COLO829 (cell line): ENCODE measurements around the gene VANGL1.

Source experiments
- DNase-seq: peaks from one replicate; pipeline ENCODE4 v3.0.0; 2012; ENCODE audit warnings: low spot score

The VANGL1 gene

DNA sequence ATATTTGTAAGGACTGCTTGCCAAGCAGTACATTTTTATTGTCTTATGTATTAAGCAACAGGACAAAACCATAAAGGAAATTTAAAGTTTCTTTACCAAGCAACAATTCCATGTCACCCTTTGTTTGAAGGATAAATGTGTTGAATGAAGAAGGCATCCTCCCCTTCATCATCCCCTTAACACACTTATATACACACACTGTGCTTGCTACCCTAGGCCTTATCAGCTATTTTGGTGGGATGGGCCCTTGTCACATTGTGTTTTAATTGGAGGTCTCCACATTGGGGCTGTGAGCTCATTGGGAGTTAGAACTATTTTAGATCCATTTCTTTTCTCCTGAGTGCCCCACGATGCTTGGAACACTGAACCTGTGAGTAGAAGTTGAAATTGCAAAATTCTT, 1.9 kb downstream of the VANGL1 start:
- DNase-seq, result no peak

DNA sequence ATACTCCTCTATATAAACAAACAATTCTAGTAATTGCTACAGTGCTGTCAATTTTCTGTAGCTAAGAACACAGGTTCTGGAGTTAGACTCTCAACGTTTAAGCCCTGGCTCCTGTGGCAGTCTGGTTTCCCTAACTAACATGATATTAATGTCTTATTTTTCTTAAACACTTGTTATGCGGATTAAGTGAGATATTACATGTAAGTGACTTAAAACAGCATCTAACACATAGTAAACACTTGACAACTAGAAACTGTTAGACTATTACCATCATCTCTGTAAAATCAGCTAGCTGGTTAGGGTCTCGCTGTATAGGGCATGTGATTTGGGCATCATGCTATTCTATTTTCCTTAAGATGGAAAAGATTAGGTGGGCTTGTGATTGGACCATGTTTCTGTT, 2.3 kb downstream of the VANGL1 start:
- no peak for DNase-seq

DNA sequence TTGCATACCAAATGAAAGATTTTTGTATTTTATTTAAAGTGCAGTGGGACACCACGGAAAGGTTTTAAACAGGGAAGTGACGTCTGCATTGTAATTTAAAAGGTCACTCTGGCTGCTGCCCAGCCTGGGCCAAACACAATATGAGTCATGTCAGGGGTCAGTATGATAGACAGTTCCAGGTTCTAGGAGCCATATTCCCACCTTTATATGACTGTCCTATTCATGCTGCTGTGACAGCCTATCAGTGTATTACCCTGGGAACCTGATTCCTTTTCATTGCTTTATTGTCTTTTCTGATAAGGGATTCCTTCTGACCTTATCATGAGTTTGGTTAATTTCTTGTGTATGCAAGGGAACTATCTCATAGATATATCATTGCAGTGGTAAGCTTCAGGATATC, 5.3 kb downstream of the VANGL1 start:
- DNase-seq, result no peak

DNA sequence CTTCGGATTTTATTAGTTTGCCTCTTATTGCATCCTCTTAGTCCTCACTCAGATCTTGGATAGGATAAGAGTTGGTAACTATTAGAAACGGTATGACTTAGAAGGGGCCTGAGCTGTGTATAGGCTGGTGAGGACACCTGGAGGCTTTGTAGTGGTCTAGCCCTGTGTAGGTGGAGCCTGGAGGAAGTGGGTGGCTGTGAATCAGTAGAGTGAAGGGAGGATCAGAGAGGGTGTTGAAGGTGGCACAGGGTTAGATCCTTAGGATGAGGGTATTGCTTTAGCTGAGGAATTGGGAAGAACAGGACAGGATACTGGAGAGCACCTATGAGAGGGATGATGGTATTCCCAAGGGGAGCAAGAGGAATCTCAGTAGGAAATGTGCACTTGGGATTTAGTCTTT, 5.7 kb downstream of the VANGL1 start:
- DNase-seq, result no peak

DNA sequence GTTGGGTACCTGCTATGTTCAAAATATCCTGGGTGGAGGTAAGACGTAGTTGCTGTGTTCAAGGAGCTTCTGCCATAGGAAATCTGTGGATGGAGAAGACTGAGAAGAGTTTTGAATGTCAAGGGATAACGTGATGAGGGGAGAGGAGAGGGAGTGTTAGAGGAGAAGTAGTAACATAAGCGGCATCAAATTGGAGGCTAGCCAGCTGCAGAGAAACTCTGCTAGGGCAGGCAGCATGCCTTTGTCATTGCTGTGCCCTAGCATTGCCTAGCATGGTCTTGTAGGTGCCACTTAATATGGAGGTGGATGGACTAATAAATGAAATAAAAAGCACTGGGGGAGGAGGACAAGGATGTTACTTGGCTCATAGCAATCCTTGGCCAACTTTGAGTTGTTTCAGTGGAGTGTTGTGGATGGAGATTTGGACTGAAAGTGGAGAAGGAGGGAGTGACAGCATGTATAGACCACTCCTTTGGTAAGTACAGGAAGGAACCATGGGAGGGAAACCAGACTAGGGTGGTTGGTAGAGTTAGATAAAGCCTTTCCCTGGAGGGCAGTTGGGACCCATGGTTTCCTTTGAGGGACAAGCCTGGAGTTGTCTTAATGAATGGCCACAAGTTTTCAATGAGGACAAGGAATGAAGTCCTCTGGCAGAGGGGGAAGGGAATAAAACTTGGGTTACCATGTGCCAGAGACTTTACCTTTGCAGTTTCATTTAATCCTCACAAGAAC, 6.3 kb downstream of the VANGL1 start:
- no peak for DNase-seq

DNA sequence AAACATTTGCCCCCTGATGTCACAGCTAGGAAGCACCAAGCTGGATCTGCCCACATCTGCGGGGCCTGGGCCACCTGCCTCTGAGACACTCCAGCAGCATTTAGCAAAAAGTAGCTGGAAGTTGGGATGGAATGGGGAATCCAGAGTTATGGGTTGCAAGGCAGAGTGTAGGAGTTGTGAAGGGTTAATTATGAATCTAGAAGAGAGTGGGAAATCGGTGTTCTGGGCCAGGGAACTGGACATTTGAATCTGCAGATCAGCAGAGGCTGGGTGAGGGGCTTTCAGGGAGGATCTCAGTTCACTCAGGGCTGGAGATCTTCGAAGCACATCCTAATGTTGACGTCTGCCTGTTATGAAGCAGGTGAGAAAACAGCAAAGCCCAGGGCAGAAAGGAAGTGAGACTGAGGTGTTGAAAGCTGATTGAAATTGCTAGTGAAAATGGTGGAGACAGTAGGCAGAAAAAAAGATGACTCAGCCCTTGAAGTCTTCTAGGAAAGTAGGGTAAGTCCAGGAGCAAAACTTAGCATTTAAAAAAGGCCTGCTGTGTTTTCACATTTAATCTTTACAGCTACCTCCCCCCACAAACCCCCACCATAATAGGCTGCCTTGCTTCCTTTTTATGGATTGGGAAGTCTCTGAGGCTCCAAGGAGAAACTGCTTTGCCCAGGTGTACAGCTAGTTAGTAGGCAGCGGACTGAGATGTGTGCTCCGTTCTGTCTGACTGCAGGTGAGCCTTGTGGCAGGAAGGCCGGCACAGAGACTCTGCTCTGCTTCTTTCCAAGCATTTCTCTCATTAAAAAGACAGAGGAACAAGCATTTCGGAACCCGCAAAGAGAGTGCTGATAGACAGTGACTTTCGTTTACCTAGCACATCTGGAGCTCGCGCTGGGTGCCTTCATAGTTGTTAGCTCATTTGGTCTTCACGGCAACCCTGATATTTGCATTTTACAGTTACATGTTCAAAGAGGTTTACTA, 7.2 kb downstream of the VANGL1 start:
- no peak for DNase-seq

DNA sequence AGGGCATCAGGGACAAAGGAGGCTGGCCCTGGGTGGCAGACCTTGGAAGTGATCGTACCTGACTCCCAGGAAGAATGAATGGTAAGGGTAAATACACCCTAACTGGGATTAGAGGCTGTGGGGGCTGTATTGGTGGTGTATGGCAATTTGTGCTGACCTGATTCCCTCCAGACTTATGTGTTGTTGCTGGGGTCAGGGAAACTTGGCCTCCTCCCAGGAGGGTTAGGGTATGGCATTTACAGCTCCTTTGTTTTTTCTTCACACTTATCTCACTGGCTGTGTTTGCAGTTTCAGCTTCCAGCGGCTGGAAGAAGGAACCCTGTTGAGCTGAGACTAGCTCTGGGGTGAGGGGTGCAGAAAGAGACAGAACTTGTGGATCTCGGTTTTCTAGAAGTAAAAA, 8.2 kb downstream of the VANGL1 start:
- no peak for DNase-seq

DNA sequence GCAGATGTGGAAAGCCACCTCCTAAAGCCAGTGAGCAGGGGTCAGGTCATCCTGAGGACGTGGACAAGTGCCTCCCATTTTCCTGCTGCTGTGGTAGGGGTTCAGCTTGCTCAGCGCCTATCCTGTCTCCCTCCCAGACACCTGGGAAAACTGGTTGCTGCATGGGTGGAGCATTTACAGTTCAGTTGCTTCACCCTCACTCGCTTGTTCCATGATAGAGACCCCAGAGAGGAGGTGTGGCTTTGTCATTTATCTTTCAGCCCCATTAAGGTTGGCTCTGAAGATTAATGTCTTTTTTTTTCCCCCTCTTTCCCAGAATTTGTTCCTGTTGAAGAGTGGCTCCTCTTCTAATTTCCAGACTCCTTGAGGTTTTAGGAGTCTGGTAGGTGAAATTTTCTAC, 9.2 kb downstream of the VANGL1 start:
- no peak for DNase-seq

DNA sequence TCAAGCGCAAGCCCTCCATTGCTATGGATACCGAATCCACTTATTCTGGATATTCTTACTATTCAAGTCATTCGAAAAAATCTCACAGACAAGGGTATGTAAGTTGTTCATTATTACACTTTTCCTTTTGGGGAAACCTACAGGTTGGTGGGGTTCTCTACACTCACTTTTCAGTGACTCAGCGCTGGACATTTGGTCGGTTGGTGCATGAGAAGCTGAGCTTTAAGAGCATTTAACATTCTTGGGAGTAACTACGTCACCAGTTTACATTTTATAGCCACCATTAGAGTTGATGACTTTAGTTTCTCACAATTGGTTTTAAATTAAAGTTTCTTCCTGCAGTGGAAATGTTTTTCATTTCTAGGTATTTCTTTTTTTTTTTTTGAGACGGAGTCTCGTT, 9.6 kb downstream of the VANGL1 start:
- DNase-seq, result no peak

DNA sequence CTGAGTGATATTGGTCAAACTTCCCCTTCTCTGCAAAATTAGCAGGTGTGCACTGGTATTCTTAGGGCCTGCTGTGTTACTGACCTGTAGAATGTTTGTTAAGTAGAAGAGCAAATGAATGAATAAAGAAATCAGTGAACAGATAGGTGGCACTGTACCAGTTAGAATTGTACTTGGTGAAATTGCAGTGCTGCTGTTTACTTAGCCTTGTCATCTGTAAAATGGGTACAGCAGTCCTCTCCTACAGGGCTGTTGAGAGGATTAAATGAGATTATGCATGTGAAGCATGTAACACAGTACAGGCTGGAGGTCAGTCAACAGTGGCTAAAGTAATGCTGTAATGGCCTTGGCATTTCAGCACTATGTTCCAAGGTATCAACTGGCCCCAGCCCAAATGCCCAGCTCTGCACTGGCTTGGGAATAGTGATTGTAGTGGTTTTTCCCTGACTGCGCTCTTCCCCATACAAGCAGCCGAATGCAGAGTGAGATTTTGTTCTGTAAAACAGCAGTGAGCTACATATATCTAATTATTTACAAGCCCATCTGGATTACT, 10.5 kb downstream of the VANGL1 start:
- no peak for DNase-seq

DNA sequence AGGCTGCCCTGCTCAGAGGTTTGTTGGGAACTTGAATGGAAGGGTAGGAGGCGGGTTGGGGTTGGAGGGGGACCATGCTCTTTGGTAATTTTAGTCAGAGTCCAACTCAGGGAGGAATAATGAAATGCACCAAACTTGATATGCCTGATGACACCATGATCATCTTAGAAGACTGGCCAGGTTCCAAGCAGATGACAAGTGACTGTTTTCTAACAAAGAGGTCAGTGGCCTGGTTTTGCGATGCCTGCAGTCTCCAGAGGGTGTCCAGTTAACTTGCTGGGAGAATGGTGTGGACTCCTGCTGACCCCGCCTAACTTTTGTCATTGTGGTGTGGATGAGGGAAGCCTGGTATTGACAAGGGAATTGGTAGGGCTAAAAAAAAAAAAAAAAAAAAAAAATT, 12.4 kb downstream of the VANGL1 start:
- DNase-seq, result no peak

DNA sequence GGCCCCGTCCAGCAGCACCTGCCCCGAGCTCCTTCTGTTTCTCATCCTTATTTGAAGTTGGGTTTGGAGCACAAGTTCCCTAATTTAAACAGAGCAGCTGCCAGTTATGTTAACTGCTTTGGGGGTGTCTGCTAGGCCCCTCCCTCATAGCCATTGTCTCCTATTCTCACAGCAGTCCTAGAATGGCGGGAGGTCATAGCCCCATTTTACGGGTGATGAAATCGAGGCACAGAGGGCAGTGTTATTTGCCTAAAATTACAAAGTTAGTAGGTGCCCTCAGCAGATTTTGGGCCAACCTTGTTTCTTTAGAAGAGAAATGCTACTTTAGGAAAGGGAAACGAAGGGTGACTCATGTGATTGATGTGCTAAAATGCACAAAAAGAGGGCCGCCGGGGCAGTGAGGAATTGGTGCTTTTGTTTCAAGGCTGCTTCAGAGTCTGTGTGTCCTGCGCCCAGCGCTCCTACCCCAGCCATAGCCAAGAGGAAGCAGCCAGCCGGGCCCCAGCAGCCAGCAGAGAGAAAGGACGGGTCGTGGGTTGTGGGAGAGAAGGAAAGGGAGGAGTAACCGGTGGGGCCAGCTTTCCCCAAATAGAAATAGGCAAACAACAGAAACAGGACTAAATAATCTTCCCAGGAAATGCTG, 13.0 kb downstream of the VANGL1 start:
- no peak for DNase-seq

DNA sequence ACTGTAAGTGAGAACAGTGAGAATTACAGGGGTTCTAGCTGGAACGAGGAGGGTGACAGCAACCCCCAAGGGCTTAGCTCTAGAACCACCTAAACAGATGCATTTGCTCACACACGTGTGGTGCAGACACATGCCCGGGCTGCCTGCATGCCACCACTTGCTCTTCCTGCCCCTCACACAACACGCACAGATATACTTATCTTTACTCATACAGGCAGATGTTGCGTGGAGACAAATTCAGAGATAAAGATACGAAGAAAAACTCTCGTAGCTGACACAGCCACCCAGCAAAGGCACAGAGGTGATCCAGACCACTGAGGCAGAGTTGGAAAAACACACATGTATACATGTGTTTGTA, 13.5 kb downstream of the VANGL1 start:
- no peak for DNase-seq

DNA sequence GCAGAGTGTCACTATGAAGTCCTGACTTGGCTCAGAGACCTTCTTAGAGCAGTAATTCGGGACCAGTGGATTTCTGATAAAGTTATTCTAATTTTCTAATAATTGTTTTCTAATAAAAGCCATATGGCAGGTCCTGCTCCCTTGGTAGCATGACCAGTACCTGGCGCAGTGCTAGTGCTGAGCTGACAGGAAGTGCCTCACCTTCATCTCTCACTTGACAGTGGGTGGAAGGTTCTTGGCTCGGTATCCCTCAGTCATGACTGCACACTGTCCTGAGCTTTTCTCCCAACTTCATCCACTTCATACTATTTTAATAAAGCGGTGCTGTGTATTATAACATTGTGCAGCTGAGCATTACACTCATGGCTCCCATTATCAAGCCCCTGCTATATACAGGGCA, 14.1 kb downstream of the VANGL1 start:
- DNase-seq, result no peak

DNA sequence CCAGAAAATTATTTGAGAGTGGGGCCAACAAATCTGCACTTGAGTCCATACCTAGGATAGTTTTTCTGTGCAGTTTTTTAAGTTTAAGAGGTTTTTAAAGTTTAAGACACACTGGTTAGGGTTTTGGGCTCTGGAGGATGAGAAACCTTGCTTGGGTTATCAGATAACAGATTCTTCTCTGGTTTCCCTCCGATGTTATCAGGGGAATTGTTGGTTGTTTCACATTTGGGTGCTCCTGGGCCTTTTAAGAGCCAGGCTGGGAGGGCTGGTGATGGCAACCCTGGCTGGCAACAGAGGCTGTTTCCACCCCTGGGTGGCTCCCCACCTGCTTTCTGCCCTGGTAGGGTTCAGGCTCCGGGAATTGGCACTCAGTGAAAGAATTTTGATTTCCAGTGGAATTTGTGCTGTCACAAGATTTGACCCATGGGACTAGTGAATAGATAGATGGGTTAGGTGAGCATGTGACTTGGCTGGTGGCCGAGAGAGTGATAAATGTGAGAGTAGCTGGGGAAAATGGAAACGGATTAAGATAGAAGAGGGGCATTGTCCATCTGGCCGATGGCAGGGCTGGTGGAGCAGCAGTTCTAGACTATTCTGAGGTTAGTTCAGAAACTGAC, 14.8 kb downstream of the VANGL1 start:
- peak; percentile 77 for DNase-seq

DNA sequence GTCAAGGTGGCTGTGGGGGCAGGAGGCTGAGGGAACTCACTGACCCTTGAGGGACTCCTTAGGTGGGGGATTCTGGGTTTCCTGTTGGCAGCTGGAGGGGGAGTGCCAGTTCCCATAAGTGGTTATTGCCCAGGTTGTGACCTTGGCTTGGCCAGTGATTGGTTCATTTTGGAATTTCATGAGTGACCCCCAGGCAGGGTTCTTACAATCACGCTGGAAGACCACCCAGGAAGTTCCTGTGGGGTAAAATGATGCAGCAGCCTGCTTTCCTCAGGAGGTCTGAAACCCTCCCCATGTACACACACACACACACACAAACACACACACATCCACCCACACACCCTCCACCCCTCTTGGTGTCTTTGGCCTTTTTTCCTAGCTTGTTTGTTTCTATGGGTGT, 16.9 kb downstream of the VANGL1 start:
- DNase-seq, result no peak

DNA sequence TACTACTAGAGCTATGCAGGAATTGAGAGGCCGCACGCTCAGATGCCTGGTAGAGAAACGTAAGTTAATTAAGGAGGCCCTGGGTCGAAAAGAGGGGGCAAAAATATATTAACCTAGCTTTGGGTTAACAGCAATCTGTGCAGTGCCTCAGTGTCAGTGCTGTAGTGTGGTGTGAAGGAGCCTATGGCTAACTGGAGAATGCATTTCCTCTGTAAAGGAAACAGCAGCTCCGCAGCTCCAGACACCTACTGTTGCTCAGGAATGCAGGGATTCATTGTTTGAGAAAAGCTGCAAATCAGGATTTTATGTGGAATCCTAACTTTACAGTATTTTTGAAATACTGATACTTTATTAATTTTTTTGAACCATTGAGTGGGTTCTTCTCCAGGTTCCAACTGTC, 18.4 kb downstream of the VANGL1 start:
- no peak for DNase-seq

DNA sequence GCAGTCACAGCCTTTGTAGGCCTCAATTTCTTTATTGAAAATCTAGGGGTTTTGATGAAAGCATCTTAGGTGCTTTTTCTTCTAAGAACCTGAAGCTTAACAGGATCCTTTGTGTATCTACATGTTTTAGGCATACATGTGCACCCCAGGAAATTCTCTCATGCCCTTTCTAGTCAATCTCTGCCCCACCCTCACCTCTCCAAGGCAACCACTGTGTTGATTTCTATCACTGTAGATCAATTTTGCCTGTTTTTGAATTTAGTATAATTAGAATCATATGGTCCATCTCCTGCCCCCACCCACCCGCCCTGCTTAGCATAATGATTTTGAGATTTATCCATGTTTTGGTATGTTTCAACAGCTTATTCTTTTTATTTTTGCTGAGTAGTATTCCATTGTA, 19.4 kb downstream of the VANGL1 start:
- no peak for DNase-seq

DNA sequence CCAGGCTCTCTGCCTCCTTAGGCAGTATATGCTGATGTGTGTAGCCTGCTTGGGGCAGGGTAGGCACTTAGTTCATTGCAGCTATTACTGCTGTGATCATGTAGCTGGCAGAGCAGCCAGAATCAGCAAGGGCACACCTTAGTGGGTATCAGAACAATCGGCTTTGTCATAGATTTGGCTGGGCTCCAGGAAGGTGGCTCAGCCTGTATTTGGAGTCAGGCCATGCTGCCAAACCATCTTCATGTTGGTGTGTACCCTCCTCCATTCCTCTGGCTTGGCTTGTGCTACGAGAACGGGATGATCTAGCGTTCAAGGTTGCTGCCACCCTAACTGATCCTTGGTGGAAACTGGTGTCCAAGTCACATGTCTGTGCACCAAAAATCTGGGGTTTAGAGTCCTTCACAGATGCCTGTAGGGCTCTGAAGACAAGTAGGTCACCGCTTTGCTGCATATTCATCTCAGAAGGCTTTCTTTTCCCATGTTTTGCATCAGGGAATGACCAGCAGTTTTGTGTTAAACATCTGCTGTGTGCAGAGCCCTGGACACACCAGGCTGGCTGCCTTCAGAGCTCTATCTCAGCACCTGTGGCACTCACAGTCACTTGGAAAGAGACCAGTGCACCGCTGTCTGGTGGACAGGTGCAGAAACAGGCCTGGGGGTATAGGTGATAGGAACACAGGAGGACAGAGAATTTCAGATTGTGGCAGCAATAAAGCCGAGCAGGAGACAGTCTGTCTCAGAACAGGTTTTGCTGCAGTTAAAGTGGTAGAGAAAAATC, 23.7 kb downstream of the VANGL1 start:
- DNase-seq, result no peak

DNA sequence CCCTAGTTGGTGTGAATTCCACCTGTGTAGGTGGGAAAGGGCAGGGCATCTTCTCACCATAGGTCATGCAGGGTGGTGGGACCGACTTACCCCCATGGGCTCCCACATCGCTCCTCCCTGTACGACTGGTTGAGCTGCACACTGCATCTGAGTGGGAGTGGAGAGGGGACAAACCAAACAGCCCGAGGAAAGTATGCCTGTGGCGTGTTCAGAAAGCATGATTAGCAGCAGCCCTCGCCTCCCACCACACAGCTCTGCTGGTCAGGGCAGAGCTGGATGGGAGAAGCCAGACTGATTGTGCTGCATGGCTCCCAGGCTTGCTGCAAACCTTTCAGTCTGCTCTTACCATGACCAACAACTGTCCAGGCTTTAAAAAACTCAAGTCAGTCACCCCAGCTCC, 24.4 kb downstream of the VANGL1 start:
- no peak for DNase-seq

DNA sequence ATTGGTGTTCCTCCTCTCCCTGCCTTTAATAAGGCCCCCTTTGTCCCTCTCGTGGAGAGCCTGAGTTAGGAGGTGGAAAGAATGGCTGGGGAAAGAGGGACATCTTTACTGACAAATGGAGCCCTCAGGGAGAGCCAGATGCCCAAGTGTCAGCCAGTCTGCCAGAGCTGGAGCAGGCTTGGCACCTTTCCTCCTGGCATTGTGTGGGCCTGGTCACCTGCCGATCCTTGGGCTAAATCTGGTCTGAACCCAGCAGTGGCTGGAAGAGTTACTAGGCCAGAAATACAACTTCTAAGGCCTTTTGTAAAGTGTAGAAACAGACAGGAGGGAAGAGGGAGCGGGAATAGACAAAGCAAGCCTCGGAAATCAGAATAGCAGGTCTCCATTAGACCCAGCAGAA, 24.9 kb downstream of the VANGL1 start:
- DNase-seq, result no peak

DNA sequence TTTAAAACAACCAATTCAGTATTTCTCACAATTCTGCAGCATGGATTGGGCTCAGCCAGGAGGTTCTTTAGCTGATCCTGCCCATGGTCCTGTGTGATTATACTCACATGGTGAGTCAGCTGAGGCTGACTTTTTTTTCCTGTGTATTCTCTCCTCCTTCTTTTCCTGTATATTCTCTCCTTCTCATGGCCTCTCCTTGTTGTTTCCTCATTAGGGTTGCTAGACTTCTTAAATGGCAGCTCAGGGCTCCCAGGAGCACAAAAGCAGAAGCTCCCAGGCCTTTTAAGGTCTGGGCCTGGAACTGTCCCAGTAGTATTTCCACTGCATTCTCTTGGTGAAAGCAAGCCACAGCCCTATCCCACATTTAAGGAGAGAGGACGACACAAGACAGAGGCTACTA, 26.8 kb downstream of the VANGL1 start:
- DNase-seq, result no peak
